Measurements from ENCODE around the gene CAND2. TPM values are rescaled to one million over a fixed set of nuclear protein-coding genes. Genes with fewer than 3 reads are reported as not detected.

CAND2 gene
- total and polyA plus RNA-seq, 9 of the 15 experiments (the other 6 are each of a cell fraction or from before 2014, with no cell fraction given) = 0.91 to 14.9 (median 4.3) TPM

DNA sequence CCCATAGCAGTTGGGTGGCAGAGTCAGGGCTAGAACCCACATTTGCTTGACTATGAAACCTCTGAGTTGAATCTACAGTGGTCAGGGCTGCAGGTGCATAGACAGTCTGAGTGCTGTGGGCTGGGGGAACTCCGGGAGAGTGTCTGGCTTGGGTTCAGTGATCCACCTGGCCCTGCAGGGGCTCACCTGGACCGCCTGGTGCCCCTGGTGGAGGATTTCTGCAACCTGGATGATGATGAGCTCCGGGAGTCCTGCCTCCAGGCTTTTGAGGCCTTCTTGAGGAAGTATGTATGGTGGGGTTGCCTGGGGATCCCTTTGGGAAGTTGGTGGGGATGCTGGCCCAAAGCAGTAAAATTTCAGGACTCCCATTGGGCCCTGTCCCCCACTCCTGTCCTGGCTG, 16.3 kb downstream of the CAND2 start:
- no peak overlapping the region for H3K9ac ChIP-seq (ENCODE audit: insufficient read depth in 1 of 2, low read depth in 2 of 2, low read length in 2 of 2)
- H4K20me1 ChIP-seq (replicated peaks; ENCODE audit: control insufficient read depth, insufficient read depth, low read length) = no peaks in the 10 kb centered on the region; the same call in 1 of the 2 replicates
- H3K4me1 ChIP-seq (replicated peaks in 1 of 2; ENCODE audit: control insufficient read depth in 2 of 2, insufficient read depth in 2 of 2, low read length in 2 of 2) = peaks cover 9 to 36% of the 10 kb centered on the region in 2 experiments; a peak in 4 of 5 replicates
- in situ Hi-C loops (cut with MboI) = no loop called here
- BruUV-seq (replicated peaks) = no TSS peak
- FAIRE-seq (no peak), DNase-seq (ENCODE audit: extremely low read depth in 1 of 4, low spot score in 3 of 4) (no peak), ATAC-seq (no peak)
- H3K4me3 ChIP-seq = no peak overlapping the region
- H2AFZ ChIP-seq (ENCODE audit: low read depth, low read length) = no peak overlapping the region
- H3K9me3 ChIP-seq (replicated peaks; ENCODE audit: control insufficient read depth, insufficient read depth, low read depth, low read length) = no peaks in the 10 kb centered on the region
- intact Hi-C loops (cut with micrococcal nuclease) = no loop called here
- H3K79me2 ChIP-seq (ENCODE audit: control insufficient read depth, insufficient read depth, low read length) = no peaks in the 10 kb centered on the region
- no peak overlapping the region for H3K4me2 ChIP-seq (ENCODE audit: insufficient read depth, low read length)
- H3K36me3 ChIP-seq (ENCODE audit: control insufficient read depth, insufficient read depth, low read length) = peaks cover 50% of the 10 kb centered on the region; the same call in 2 of the 3 replicates
- H3K27ac ChIP-seq (ENCODE audit: extremely low read depth, low read depth, low read length) = no peak overlapping the region
- 73% methylated on average over 3 of the region's 3 CpGs for WGBS (ENCODE audit: insufficient coverage, low coverage, missing lambda C conversion rate)
- no peaks in the 10 kb centered on the region for H3K27me3 ChIP-seq (ENCODE audit: control insufficient read depth in 2 of 2, insufficient read depth in 2 of 2, low read length in 2 of 2)
- CTCF ChIA-PET (ENCODE audit: low intra/inter-chr PET ratio) = no interaction called here
- POLR2A ChIA-PET = interaction anchor here (0.5 to 7.5 kb wide), 4 partner anchors 10 to 29 kb away, joined by 3 to 108 read pairs (median 5); partner anchors contain the start of genes CAND2 and RPL32
- no peaks in the 10 kb centered on the region for H3K9me1 ChIP-seq (ENCODE audit: control insufficient read depth, insufficient read depth, low read length)
- TF ChIP-seq, protein P1, sequence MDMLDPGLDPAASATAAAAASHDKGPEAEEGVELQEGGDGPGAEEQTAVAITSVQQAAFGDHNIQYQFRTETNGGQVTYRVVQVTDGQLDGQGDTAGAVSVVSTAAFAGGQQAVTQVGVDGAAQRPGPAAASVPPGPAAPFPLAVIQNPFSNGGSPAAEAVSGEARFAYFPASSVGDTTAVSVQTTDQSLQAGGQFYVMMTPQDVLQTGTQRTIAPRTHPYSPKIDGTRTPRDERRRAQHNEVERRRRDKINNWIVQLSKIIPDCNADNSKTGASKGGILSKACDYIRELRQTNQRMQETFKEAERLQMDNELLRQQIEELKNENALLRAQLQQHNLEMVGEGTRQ (CRISPR knock-in tag; IDR thresholded peaks at IDR 0.05) = no peak
- TF ChIP-seq NR1H2 (CRISPR knock-in tag; IDR thresholded peaks at IDR 0.05) (no peak), CC2D1A (IDR thresholded peaks at IDR 0.05) (no peak), STAG1 (CRISPR knock-in tag; IDR thresholded peaks at IDR 0.05; ENCODE audit: borderline replicate concordance) (no peak), NELFE (IDR thresholded peaks at IDR 0.05; ENCODE audit: insufficient read depth, insufficient read length) (no peak)
- TF ChIP-seq, protein P2, sequence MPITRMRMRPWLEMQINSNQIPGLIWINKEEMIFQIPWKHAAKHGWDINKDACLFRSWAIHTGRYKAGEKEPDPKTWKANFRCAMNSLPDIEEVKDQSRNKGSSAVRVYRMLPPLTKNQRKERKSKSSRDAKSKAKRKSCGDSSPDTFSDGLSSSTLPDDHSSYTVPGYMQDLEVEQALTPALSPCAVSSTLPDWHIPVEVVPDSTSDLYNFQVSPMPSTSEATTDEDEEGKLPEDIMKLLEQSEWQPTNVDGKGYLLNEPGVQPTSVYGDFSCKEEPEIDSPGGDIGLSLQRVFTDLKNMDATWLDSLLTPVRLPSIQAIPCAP (CRISPR knock-in tag; IDR thresholded peaks at IDR 0.05; ENCODE audit: borderline replicate concordance) = no peak
- TF ChIP-seq, protein P3, sequence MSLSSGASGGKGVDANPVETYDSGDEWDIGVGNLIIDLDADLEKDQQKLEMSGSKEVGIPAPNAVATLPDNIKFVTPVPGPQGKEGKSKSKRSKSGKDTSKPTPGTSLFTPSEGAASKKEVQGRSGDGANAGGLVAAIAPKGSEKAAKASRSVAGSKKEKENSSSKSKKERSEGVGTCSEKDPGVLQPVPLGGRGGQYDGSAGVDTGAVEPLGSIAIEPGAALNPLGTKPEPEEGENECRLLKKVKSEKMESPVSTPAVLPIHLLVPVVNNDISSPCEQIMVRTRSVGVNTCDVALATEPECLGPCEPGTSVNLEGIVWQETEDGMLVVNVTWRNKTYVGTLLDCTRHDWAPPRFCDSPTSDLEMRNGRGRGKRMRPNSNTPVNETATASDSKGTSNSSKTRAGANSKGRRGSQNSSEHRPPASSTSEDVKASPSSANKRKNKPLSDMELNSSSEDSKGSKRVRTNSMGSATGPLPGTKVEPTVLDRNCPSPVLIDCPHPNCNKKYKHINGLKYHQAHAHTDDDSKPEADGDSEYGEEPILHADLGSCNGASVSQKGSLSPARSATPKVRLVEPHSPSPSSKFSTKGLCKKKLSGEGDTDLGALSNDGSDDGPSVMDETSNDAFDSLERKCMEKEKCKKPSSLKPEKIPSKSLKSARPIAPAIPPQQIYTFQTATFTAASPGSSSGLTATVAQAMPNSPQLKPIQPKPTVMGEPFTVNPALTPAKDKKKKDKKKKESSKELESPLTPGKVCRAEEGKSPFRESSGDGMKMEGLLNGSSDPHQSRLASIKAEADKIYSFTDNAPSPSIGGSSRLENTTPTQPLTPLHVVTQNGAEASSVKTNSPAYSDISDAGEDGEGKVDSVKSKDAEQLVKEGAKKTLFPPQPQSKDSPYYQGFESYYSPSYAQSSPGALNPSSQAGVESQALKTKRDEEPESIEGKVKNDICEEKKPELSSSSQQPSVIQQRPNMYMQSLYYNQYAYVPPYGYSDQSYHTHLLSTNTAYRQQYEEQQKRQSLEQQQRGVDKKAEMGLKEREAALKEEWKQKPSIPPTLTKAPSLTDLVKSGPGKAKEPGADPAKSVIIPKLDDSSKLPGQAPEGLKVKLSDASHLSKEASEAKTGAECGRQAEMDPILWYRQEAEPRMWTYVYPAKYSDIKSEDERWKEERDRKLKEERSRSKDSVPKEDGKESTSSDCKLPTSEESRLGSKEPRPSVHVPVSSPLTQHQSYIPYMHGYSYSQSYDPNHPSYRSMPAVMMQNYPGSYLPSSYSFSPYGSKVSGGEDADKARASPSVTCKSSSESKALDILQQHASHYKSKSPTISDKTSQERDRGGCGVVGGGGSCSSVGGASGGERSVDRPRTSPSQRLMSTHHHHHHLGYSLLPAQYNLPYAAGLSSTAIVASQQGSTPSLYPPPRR (CRISPR knock-in tag; IDR thresholded peaks at IDR 0.05; ENCODE audit: borderline replicate concordance) = no peak
- TF ChIP-seq, protein P4, sequence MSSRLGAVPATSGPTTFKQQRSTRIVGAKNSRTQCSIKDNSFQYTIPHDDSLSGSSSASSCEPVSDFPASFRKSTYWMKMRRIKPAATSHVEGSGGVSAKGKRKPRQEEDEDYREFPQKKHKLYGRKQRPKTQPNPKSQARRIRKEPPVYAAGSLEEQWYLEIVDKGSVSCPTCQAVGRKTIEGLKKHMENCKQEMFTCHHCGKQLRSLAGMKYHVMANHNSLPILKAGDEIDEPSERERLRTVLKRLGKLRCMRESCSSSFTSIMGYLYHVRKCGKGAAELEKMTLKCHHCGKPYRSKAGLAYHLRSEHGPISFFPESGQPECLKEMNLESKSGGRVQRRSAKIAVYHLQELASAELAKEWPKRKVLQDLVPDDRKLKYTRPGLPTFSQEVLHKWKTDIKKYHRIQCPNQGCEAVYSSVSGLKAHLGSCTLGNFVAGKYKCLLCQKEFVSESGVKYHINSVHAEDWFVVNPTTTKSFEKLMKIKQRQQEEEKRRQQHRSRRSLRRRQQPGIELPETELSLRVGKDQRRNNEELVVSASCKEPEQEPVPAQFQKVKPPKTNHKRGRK (tag; IDR thresholded peaks at IDR 0.05) = no peak

Measured in K562 (cell line).